HEK293 (cell line): Measurements from ENCODE around the gene CACNG4.

Experiments used
- EGR2 ChIP-seq: fragments of 450-650 bp; formaldehyde crosslinking; IDR thresholded peaks from 2 replicates; pipeline ENCODE4 v1.5.1; 2016; ENCODE audit warnings: low read depth, missing biosample characterization, missing genetic modification characterization
- HOXD13 ChIP-seq: sonication (generic); formaldehyde crosslinking; IDR thresholded peaks from 2 replicates; pipeline ENCODE4 v1.8.0; 2022; ENCODE audit warnings: missing genetic modification reagents, borderline replicate concordance
- KLF10 ChIP-seq: fragments of 450-650 bp; IDR thresholded peaks from 2 replicates; pipeline ENCODE4 v1.5.1; 2018; ENCODE audit warnings: missing biosample characterization, mild to moderate bottlenecking, missing genetic modification characterization
- KLF9 ChIP-seq: fragments of 450-650 bp; formaldehyde crosslinking; IDR thresholded peaks from 2 replicates; pipeline ENCODE4 v1.5.1; 2016; ENCODE audit warnings: missing biosample characterization, missing genetic modification characterization, low read depth
- MYNN ChIP-seq: fragments of 450-650 bp; formaldehyde crosslinking; IDR thresholded peaks from 2 replicates; pipeline ENCODE4 v1.5.1; 2016; ENCODE audit warnings: missing biosample characterization, missing genetic modification characterization, borderline replicate concordance
- PATZ1 ChIP-seq: fragments of 450-650 bp; formaldehyde crosslinking; IDR thresholded peaks from 2 replicates; pipeline ENCODE4 v1.5.1; 2016; ENCODE audit warnings: missing biosample characterization, missing genetic modification characterization
- PRDM6 ChIP-seq: fragments of 450-650 bp; formaldehyde crosslinking; IDR thresholded peaks from 2 replicates; pipeline ENCODE4 v1.5.1; 2017; ENCODE audit warnings: missing biosample characterization, missing genetic modification characterization
- SP3 ChIP-seq: fragments of 450-650 bp; formaldehyde crosslinking; IDR thresholded peaks from 2 replicates; pipeline ENCODE4 v1.5.1; 2016; ENCODE audit warnings: missing biosample characterization, missing genetic modification characterization
- SP7 ChIP-seq: fragments of 450-650 bp; formaldehyde crosslinking; IDR thresholded peaks from 2 replicates; pipeline ENCODE4 v1.5.1; 2016; ENCODE audit warnings: missing biosample characterization, missing genetic modification characterization
- ZBTB17 ChIP-seq: fragments of 450-650 bp; formaldehyde crosslinking; IDR thresholded peaks from 2 replicates; pipeline ENCODE4 v1.5.1; 2016; ENCODE audit warnings: missing biosample characterization, missing genetic modification characterization
- ZBTB26 ChIP-seq: fragments of 450-650 bp; formaldehyde crosslinking; optimal IDR thresholded peaks from 2 replicates; pipeline ENCODE3; 2016; ENCODE audit warnings: missing biosample characterization, mild to moderate bottlenecking, missing genetic modification characterization
- ZBTB44 ChIP-seq: fragments of 450-650 bp; IDR thresholded peaks from 2 replicates; pipeline ENCODE4 v1.5.1; 2018; ENCODE audit warnings: missing biosample characterization, mild to moderate bottlenecking, missing genetic modification characterization
- ZBTB49 ChIP-seq: fragments of 450-650 bp; formaldehyde crosslinking; IDR thresholded peaks from 2 replicates; pipeline ENCODE4 v1.5.1; 2016; ENCODE audit warnings: missing biosample characterization, missing genetic modification characterization, low read depth
- ZBTB7A ChIP-seq: fragments of 450-650 bp; formaldehyde crosslinking; IDR thresholded peaks from 2 replicates; pipeline ENCODE4 v1.5.1; 2016; ENCODE audit warnings: low read depth, missing biosample characterization, missing genetic modification characterization
- ZBTB8A ChIP-seq: fragments of 450-650 bp; formaldehyde crosslinking; IDR thresholded peaks from 2 replicates; pipeline ENCODE4 v1.5.1; 2016; ENCODE audit warnings: missing biosample characterization, missing genetic modification characterization
- ZFHX2 ChIP-seq: fragments of 450-650 bp; formaldehyde crosslinking; conservative IDR thresholded peaks from 2 replicates; pipeline ENCODE4 v1.5.1; 2016; ENCODE audit warnings: missing biosample characterization, missing genetic modification characterization
- ZNF132 ChIP-seq: fragments of 450-650 bp; formaldehyde crosslinking; IDR thresholded peaks from 2 replicates; pipeline ENCODE4 v1.5.1; 2017; ENCODE audit warnings: missing biosample characterization, missing genetic modification characterization, borderline replicate concordance
- ZNF133 ChIP-seq: fragments of 450-650 bp; formaldehyde crosslinking; IDR thresholded peaks from 2 replicates; pipeline ENCODE4 v1.5.1; 2016; ENCODE audit warnings: missing biosample characterization, missing genetic modification characterization
- ZNF146 ChIP-seq: fragments of 450-650 bp; formaldehyde crosslinking; IDR thresholded peaks from 2 replicates; pipeline ENCODE4 v1.5.1; 2016; ENCODE audit warnings: missing biosample characterization, missing genetic modification characterization
- ZNF280C ChIP-seq: fragments of 450-650 bp; formaldehyde crosslinking; IDR thresholded peaks from 2 replicates; pipeline ENCODE4 v1.5.1; 2016; ENCODE audit warnings: missing biosample characterization, missing genetic modification characterization
- ZNF391 ChIP-seq: fragments of 450-650 bp; formaldehyde crosslinking; IDR thresholded peaks from 2 replicates; pipeline ENCODE4 v1.5.1; 2016; ENCODE audit warnings: low read depth, missing biosample characterization, missing genetic modification characterization, borderline replicate concordance
- ZNF398 ChIP-seq: fragments of 450-650 bp; formaldehyde crosslinking; IDR thresholded peaks from 2 replicates; pipeline ENCODE4 v1.5.1; 2017; ENCODE audit warnings: missing biosample characterization, missing genetic modification characterization
- ZNF768 ChIP-seq: fragments of 450-650 bp; formaldehyde crosslinking; IDR thresholded peaks from 2 replicates; pipeline ENCODE4 v1.5.1; 2018; ENCODE audit warnings: missing biosample characterization, mild to moderate bottlenecking, missing genetic modification characterization
- ZNF777 ChIP-seq: fragments of 450-650 bp; formaldehyde crosslinking; IDR thresholded peaks from 2 replicates; pipeline ENCODE4 v1.5.1; 2017; ENCODE audit warnings: missing biosample characterization, missing genetic modification characterization, borderline replicate concordance
- ZSCAN16 ChIP-seq: fragments of 450-650 bp; formaldehyde crosslinking; IDR thresholded peaks from 2 replicates; pipeline ENCODE4 v1.5.1; 2016; ENCODE audit warnings: missing biosample characterization, missing genetic modification characterization

Gene CACNG4

GRCh38 chr17:66964930-66965800, 658 bp downstream of the CACNG4 start (continued):
- TF ChIP-seq ZNF280C (tag by site-specific recombination) = no peak
- no peak for TF ChIP-seq ZBTB44
- TF ChIP-seq ZBTB17 (tag by site-specific recombination) = no peak
- TF ChIP-seq PRDM6 (tag by site-specific recombination) = no peak
- TF ChIP-seq ZNF146 (tag by site-specific recombination) = no peak
- TF ChIP-seq ZBTB7A = 0 out of 2 replicates have a peak, but pooled peaks have one; percentile 25
- TF ChIP-seq EGR2 (tag by site-specific recombination) = 0 out of 2 replicates have a peak, but pooled peaks have one; percentile 28
- peak; percentile 40; the same call in 1 of the 2 replicates for TF ChIP-seq KLF10 (tag by site-specific recombination)
- TF ChIP-seq ZSCAN16 = no peak
- no peak for TF ChIP-seq ZNF768 (tag by site-specific recombination)
- TF ChIP-seq ZNF132 = no peak
- peak; percentile 87; the same call in 1 of the 2 replicates for TF ChIP-seq ZNF777 (tag by site-specific recombination)
- peak; percentile 53; the same call in 1 of the 2 replicates for TF ChIP-seq KLF9 (tag by site-specific recombination)
- TF ChIP-seq SP7 (tag by site-specific recombination) = 0 out of 2 replicates have a peak, but pooled peaks have one; percentile 11
- peak; percentile 69 for TF ChIP-seq ZFHX2 (tag by site-specific recombination)
- peak; percentile 33 for TF ChIP-seq PATZ1 (tag by site-specific recombination)
- TF ChIP-seq SP3 (tag by site-specific recombination) = peak; percentile 45
- peak; percentile 97 for TF ChIP-seq ZBTB26 (tag by site-specific recombination)
- TF ChIP-seq MYNN (tag by site-specific recombination) = peak; percentile 41; the same call in 1 of the 2 replicates
- TF ChIP-seq ZNF398 = peak; percentile 73
- no peak for TF ChIP-seq HOXD13 (CRISPR knock-in tag)
- peak; percentile 75; the same call in 1 of the 2 replicates for TF ChIP-seq ZNF391 (tag by site-specific recombination)
- TF ChIP-seq ZBTB49 (tag by site-specific recombination) = no peak
- no peak for TF ChIP-seq ZNF133 (tag by site-specific recombination)
- TF ChIP-seq ZBTB8A (tag by site-specific recombination) = peak; percentile 67
